ENCODE results near the gene FOXO6. TPM values are rescaled to one million over a fixed set of nuclear protein-coding genes. Genes with fewer than 3 reads are reported as not detected.

FOXO6 gene
- total and polyA plus RNA-seq, 10 of the 15 experiments (the other 5 are each of a cell fraction or from before 2014, with no cell fraction given): 0.37 TPM; not detected in 9

DNA sequence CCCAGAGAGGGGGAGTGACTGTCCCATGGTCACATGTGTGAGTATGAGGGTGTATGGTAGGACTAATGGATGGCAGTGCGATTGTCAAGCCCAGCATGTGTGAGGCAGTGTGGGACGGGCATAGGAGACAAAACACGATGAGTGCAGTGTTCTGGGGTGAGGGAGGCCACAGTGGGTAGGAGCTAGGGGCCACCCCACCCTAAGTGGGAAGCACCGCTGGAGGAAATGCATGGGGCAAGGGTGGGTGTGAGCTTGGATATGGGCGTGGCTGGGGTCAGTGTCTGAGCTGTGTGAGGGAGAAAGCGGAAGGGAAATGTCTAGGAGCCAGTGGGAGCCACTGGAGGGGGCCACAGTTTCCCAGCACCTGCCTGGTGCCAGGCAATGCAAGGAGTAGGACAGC, 56.5 kb downstream of the FOXO6 start (continued):
- TF ChIP-seq SUPT20H (IDR thresholded peaks at IDR 0.05; ENCODE audit: borderline replicate concordance, control insufficient read depth, low read depth, low read length): no peak
- TF ChIP-seq RAD51 (IDR thresholded peaks at IDR 0.05): no peak
- TF ChIP-seq, protein P1, sequence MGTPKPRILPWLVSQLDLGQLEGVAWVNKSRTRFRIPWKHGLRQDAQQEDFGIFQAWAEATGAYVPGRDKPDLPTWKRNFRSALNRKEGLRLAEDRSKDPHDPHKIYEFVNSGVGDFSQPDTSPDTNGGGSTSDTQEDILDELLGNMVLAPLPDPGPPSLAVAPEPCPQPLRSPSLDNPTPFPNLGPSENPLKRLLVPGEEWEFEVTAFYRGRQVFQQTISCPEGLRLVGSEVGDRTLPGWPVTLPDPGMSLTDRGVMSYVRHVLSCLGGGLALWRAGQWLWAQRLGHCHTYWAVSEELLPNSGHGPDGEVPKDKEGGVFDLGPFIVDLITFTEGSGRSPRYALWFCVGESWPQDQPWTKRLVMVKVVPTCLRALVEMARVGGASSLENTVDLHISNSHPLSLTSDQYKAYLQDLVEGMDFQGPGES (IDR thresholded peaks at IDR 0.05): no peak
- TF ChIP-seq ATF7 (IDR thresholded peaks at IDR 0.05; ENCODE audit: low read depth): no peak
- TF ChIP-seq IKZF1 (conservative IDR thresholded peaks at IDR 0.05): no peak
- no peak for TF ChIP-seq YBX1 (IDR thresholded peaks at IDR 0.05)
- no peak for TF ChIP-seq POLR2AphosphoS2 (IDR thresholded peaks at IDR 0.05; ENCODE audit: low read depth, low read length)

DNA sequence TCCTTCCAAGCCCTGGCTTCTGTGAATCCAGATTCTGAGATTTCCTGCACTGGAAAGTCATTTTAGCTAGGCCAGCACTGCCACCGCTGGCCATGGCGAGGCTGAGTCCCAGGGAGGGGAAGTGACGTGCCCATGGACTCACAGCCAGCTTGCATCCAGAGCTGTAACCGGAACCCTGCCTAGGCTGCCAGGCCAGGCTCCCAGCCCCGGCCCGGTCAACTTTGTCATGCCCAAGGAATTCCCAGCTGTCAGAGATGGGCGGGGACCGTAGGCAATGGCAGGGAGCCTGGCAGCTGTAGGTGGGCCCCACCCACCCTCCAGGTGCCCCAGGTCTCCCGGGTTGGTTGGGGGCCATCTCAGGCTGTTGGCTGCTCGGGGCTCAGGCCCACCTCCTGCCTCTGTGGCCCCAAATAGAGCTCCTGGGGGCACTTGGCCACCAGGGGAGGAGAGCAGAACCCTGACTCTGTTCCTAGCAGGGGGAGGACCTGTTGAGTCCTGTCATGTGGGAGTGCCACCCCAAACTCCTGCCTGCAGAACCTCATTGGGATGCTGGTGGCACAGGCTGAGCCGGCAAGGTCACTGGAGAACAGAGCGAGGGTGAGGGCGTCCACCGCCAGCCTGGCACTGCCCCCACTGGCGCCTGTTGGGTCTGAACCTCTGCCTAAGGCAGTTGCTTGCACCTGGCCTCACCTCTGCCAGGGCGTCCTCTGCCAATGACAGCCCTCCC, 57.8 kb downstream of the FOXO6 start:
- FAIRE-seq (no peak), DNase-seq (ENCODE audit: low read depth, low spot score) (no peak), ATAC-seq (no peak)
- in situ Hi-C loops (cut with MboI): no loop called here
- no peak overlapping the region for H3K4me2 ChIP-seq (ENCODE audit: control insufficient read depth, insufficient read depth)
- ChIA-PET RAD21 (ENCODE audit: unreplicated experiment) (interaction anchor here (1.1 to 7.7 kb wide), 8 partner anchors 12 to 152 kb away, joined by 3 to 132 read pairs (median 6); partner anchors contain the start of gene FOXO6), SMC1A (ENCODE audit: uncharacterized antibody, unreplicated experiment) (interaction anchor here (0.6 to 7.0 kb wide), 8 partner anchors 13 to 153 kb away, joined by 3 to 114 read pairs (median 6); no protein-coding TSS in a partner anchor), POLR2A (no interaction called here), CTCF (interaction anchor here (0.9 to 11.1 kb wide), 15 partner anchors 13 to 163 kb away, joined by 3 to 261 read pairs (median 13); partner anchors contain the start of gene FOXO6)
- H3K27ac ChIP-seq (ENCODE audit: control insufficient read depth, insufficient read depth): no peak overlapping the region
- no peaks in the 10 kb centered on the region for H3K4me1 ChIP-seq (ENCODE audit: control insufficient read depth, insufficient read depth, low read length)
- intact Hi-C loops (cut with micrococcal nuclease; ENCODE audit: unreplicated experiment): no loop called here
- no peaks in the 10 kb centered on the region for H3K79me2 ChIP-seq (ENCODE audit: control insufficient read depth, insufficient read depth, low read length)
- no TSS peak for BruUV-seq (replicated peaks)
- no peak overlapping the region for H3K9ac ChIP-seq (ENCODE audit: control insufficient read depth, insufficient read depth, low read length)
- no peaks in the 10 kb centered on the region for H4K20me1 ChIP-seq (ENCODE audit: control insufficient read depth, insufficient read depth)
- 18% methylated on average over 12 of the region's 16 CpGs for WGBS (ENCODE audit: insufficient coverage, insufficient replicate concordance, low lambda C conversion rate, missing lambda C conversion rate)
- no peaks in the 10 kb centered on the region for H3K9me3 ChIP-seq (replicated peaks; ENCODE audit: control insufficient read depth, insufficient read depth, low read length)
- H3K27me3 ChIP-seq (replicated peaks in 1 of 2; ENCODE audit: control insufficient read depth in 2 of 2, insufficient read depth in 2 of 2, low read length in 1 of 2): no peaks in the 10 kb centered on the region; a peak in 1 of 4 replicates
- no peak overlapping the region for H2AFZ ChIP-seq (ENCODE audit: control insufficient read depth, low read depth, low read length)
- H3K4me3 ChIP-seq: no peak overlapping the region
- H3K36me3 ChIP-seq (ENCODE audit: control insufficient read depth in 2 of 2, insufficient read depth in 2 of 2, low read length in 1 of 2): no peaks in the 10 kb centered on the region
- TF ChIP-seq LARP7 (IDR thresholded peaks at IDR 0.05) (no peak), SIN3A (IDR thresholded peaks at IDR 0.05; ENCODE audit: low read depth, low read length) (no peak), RBBP5 (conservative IDR thresholded peaks at IDR 0.05) (no peak), NRF1 (conservative IDR thresholded peaks at IDR 0.05; ENCODE audit: low read depth, low read length) (no peak)
- TF ChIP-seq, protein P2, sequence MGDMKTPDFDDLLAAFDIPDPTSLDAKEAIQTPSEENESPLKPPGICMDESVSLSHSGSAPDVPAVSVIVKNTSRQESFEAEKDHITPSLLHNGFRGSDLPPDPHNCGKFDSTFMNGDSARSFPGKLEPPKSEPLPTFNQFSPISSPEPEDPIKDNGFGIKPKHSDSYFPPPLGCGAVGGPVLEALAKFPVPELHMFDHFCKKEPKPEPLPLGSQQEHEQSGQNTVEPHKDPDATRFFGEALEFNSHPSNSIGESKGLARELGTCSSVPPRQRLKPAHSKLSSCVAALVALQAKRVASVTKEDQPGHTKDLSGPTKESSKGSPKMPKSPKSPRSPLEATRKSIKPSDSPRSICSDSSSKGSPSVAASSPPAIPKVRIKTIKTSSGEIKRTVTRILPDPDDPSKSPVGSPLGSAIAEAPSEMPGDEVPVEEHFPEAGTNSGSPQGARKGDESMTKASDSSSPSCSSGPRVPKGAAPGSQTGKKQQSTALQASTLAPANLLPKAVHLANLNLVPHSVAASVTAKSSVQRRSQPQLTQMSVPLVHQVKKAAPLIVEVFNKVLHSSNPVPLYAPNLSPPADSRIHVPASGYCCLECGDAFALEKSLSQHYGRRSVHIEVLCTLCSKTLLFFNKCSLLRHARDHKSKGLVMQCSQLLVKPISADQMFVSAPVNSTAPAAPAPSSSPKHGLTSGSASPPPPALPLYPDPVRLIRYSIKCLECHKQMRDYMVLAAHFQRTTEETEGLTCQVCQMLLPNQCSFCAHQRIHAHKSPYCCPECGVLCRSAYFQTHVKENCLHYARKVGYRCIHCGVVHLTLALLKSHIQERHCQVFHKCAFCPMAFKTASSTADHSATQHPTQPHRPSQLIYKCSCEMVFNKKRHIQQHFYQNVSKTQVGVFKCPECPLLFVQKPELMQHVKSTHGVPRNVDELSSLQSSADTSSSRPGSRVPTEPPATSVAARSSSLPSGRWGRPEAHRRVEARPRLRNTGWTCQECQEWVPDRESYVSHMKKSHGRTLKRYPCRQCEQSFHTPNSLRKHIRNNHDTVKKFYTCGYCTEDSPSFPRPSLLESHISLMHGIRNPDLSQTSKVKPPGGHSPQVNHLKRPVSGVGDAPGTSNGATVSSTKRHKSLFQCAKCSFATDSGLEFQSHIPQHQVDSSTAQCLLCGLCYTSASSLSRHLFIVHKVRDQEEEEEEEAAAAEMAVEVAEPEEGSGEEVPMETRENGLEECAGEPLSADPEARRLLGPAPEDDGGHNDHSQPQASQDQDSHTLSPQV (IDR thresholded peaks at IDR 0.05): no peak
